ENCODE measurements around the gene SPTBN1. TPM values are rescaled to one million over a fixed set of nuclear protein-coding genes. Genes with fewer than 3 reads are reported as not detected.
A peak's percentile ranks its signal among the peaks of the same experiment; 100 is the strongest.
"Not testable (repeated sequence)": the region's sequence is repeated elsewhere in the genome, so short reads cannot be mapped to it uniquely, and the experiment has no call there.

SPTBN1 gene
- polyA plus RNA-seq, 4 donors, result 27.1 to 195 (median 51.1) TPM

DNA sequence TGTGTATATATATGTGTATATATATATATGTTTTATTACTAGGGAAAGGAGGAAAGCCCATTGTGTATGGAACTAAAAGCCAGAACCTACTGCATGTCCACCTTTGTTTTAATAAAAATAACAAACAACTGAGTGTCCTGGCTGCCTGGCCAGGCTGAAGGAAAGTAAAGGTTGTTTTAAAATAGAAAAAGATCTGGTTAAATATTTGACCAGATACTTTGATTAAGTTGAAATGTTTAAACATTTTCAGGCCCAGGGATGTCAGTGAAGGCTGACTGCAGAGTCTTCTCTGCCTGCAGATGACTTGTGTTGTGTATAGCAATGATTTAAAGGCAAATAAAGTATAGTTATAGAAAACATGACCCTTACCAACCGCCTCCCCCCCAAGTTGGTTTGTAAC, 22.8 kb downstream of the SPTBN1 start:
- FAIRE-seq, result no peak
- H3K4me3 ChIP-seq (ENCODE audit: low read depth in 1 of 3, low read length in 3 of 3), result no peak overlapping the region
- peaks cover 0 to 7% (median 0%) of the 10 kb centered on the region in 3 donors for H3K27me3 ChIP-seq (ENCODE audit: control insufficient read depth in 3 of 3, insufficient read depth in 3 of 3, low read length in 3 of 3)
- DNase-seq, result no peak
- WGBS, 3 donors, result 83 to 96% (median 93%) methylated on average over 1 of the region's 1 CpG
- H3K27ac ChIP-seq (ENCODE audit: low read depth in 1 of 3, low read length in 2 of 3), result no peak overlapping the region
- H3K9me3 ChIP-seq (ENCODE audit: control insufficient read depth in 2 of 2, insufficient read depth in 1 of 2, low read depth in 1 of 2, low read length in 1 of 2), result peaks cover 0 to 3% of the 10 kb centered on the region in 2 donors
- H3K4me1 ChIP-seq (ENCODE audit: control insufficient read depth in 3 of 3, insufficient read depth in 2 of 3, low read depth in 1 of 3, low read length in 2 of 3), result peaks cover 0 to 12% (median 0%) of the 10 kb centered on the region in 3 donors
- H3K36me3 ChIP-seq (ENCODE audit: control insufficient read depth in 3 of 3, insufficient read depth in 2 of 3, low read depth in 1 of 3, low read length in 3 of 3), result no peaks in the 10 kb centered on the region

DNA sequence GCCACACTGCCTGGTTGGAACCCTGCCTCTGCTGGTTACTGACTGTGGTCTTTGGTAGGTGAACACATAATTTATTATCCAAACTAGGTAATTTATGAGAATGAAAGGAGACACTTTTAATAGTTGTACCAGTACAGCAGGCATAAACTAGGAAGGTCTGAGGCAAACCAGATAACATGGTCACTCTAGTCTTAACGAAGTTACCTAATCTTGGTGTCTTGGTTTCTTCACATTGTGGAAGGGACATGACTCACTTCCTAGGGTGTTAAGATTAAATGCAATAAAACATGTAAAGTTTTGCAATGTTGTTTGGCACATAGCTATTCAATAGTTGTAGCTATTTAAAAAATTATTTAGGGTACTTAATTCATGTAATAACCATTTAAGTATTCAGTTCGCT, 23.3 kb downstream of the SPTBN1 start:
- DNase-seq (peak in 1 of 2 donors; percentile 39), FAIRE-seq (no peak)
- Histone ChIP-seq H3K27me3 (ENCODE audit: control insufficient read depth in 3 of 3, insufficient read depth in 3 of 3, low read length in 3 of 3) (peaks cover 0 to 7% (median 0%) of the 10 kb centered on the region in 3 donors), H3K9me3 (ENCODE audit: control insufficient read depth in 2 of 2, insufficient read depth in 1 of 2, low read depth in 1 of 2, low read length in 1 of 2) (peaks cover 0 to 3% of the 10 kb centered on the region in 2 donors), H3K4me3 (ENCODE audit: low read depth in 1 of 3, low read length in 3 of 3) (no peak overlapping the region), H3K36me3 (ENCODE audit: control insufficient read depth in 3 of 3, insufficient read depth in 2 of 3, low read depth in 1 of 3, low read length in 3 of 3) (no peaks in the 10 kb centered on the region), H3K4me1 (ENCODE audit: control insufficient read depth in 3 of 3, insufficient read depth in 2 of 3, low read depth in 1 of 3, low read length in 2 of 3) (peaks cover 0 to 12% (median 0%) of the 10 kb centered on the region in 3 donors), H3K27ac (ENCODE audit: low read depth in 1 of 3, low read length in 2 of 3) (peak overlapping the region in 1 of 3 donors; percentile 21)
- 38 to 73% (median 43%) methylated on average over 2 of the region's 2 CpGs for WGBS, 3 donors

DNA sequence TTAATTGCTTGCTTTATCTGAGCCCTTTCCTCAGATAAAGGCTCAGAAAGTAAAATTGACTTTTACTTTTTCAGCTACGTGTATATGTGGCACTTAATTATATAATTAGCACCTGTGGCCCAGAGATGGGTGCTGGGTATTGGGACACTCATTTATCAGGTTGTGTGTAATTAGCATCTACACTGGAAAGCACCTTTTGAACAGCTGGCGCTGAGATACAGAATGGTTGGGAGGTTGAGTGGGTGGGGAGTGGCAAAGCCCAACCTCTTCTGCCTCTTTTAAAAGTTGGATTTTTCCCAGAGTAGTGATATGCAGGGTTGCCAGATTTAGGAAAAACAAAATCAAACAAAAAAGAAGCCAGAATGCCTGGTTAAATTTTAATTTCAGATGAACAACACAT, 23.9 kb downstream of the SPTBN1 start:
- Histone ChIP-seq H3K27me3 (ENCODE audit: control insufficient read depth in 3 of 3, insufficient read depth in 3 of 3, low read length in 3 of 3) (peaks cover 0 to 7% (median 0%) of the 10 kb centered on the region in 3 donors), H3K4me3 (ENCODE audit: low read depth in 1 of 3, low read length in 3 of 3) (no peak overlapping the region), H3K9me3 (ENCODE audit: control insufficient read depth in 2 of 2, insufficient read depth in 1 of 2, low read depth in 1 of 2, low read length in 1 of 2) (peaks cover 0 to 3% of the 10 kb centered on the region in 2 donors), H3K27ac (ENCODE audit: low read depth in 1 of 3, low read length in 2 of 3) (no peak overlapping the region), H3K36me3 (ENCODE audit: control insufficient read depth in 3 of 3, insufficient read depth in 2 of 3, low read depth in 1 of 3, low read length in 3 of 3) (no peaks in the 10 kb centered on the region), H3K4me1 (ENCODE audit: control insufficient read depth in 3 of 3, insufficient read depth in 2 of 3, low read depth in 1 of 3, low read length in 2 of 3) (peaks cover 0 to 12% (median 0%) of the 10 kb centered on the region in 3 donors)
- peak in 1 of 2 donors; percentile 9 for DNase-seq
- 15 to 56% (median 29%) methylated on average over 2 of the region's 2 CpGs for WGBS, 3 donors
- FAIRE-seq, result no peak

DNA sequence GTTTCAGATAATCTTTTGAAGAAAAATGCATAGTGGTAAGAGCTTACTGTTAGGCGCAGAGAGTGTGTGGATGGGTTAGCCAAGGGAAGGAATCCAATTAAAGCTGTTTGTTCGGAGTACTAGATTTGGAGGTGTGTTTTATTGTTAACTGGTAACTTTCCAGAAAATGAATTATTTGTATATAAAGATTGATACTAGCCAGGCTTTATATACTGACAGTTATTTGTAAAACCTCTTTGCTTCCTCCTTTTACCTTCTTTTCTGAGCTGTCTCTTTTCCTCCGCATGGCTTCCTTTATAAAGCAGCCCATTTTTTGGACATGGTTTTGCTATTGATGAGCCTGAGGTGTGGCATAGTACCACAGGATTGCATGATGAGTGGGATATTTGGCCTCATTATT, 25.6 kb downstream of the SPTBN1 start:
- Histone ChIP-seq H3K4me3 (ENCODE audit: low read depth in 1 of 3, low read length in 3 of 3) (no peak overlapping the region), H3K36me3 (ENCODE audit: control insufficient read depth in 3 of 3, insufficient read depth in 2 of 3, low read depth in 1 of 3, low read length in 3 of 3) (no peaks in the 10 kb centered on the region), H3K27ac (ENCODE audit: low read depth in 1 of 3, low read length in 2 of 3) (no peak overlapping the region), H3K27me3 (ENCODE audit: control insufficient read depth in 3 of 3, insufficient read depth in 3 of 3, low read length in 3 of 3) (peaks cover 0 to 7% (median 0%) of the 10 kb centered on the region in 3 donors), H3K9me3 (ENCODE audit: control insufficient read depth in 2 of 2, insufficient read depth in 1 of 2, low read depth in 1 of 2, low read length in 1 of 2) (peaks cover 0 to 3% of the 10 kb centered on the region in 2 donors), H3K4me1 (ENCODE audit: control insufficient read depth in 3 of 3, insufficient read depth in 2 of 3, low read depth in 1 of 3, low read length in 2 of 3) (peaks cover 0 to 12% (median 0%) of the 10 kb centered on the region in 3 donors)
- DNase-seq (no peak), FAIRE-seq (no peak)
- WGBS, 3 donors, result 83 to 88% (median 85%) methylated on average over 3 of the region's 3 CpGs

DNA sequence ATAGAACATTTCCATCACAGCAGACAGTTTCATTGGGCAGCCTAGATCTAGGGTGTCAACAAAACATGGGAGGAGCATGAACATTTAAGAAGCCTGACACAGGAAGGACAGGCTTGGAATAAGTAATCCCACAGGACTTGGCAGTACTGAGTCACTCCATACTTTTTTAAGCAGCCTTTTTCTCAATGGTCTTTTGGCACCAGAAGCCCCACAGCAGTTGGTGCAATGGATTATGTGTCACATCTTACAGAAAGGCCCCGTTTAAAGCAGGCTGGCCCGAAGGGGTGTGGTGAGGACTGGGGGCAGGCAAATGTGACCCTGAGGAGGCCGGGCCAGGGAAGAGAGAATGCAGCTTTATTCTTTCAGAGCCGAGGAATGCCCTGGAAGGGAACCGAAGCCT, 26.6 kb downstream of the SPTBN1 start:
- Histone ChIP-seq H3K4me3 (ENCODE audit: low read depth in 1 of 3, low read length in 3 of 3) (no peak overlapping the region), H3K9me3 (ENCODE audit: control insufficient read depth in 2 of 2, insufficient read depth in 1 of 2, low read depth in 1 of 2, low read length in 1 of 2) (peaks cover 0 to 3% of the 10 kb centered on the region in 2 donors), H3K4me1 (ENCODE audit: control insufficient read depth in 3 of 3, insufficient read depth in 2 of 3, low read depth in 1 of 3, low read length in 2 of 3) (peaks cover 0 to 12% (median 0%) of the 10 kb centered on the region in 3 donors), H3K36me3 (ENCODE audit: control insufficient read depth in 3 of 3, insufficient read depth in 2 of 3, low read depth in 1 of 3, low read length in 3 of 3) (no peaks in the 10 kb centered on the region), H3K27ac (ENCODE audit: low read depth in 1 of 3, low read length in 2 of 3) (peak overlapping the region in 1 of 3 donors; percentile 18), H3K27me3 (ENCODE audit: control insufficient read depth in 3 of 3, insufficient read depth in 3 of 3, low read length in 3 of 3) (peaks cover 0 to 7% (median 0%) of the 10 kb centered on the region in 3 donors)
- no peak for FAIRE-seq
- WGBS, 3 donors, result 39 to 68% (median 54%) methylated on average over 5 of the region's 5 CpGs
- no peak for DNase-seq

DNA sequence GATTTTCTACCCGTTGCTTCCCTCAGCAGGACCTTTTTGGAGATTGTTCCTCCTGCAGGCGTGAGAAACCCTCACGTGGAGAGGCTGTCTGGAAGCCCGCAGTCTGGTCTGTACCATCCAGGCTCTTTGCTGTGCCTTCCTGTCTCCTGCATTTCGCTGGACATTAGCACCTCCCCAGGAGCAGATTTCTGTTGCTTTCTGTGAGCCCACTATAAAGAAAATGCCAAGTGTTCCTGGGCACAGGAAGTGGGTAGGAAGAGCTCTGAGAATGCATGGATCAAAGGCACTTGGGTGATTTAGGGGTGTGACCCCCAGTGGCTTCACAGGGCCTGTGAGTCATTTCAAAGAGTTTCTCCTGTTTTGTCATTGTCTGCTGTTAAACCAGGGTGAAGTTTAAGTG, 27.3 kb downstream of the SPTBN1 start:
- 65 to 80% (median 65%) methylated on average over 5 of the region's 5 CpGs for WGBS, 3 donors
- H3K27ac ChIP-seq (ENCODE audit: low read depth in 1 of 3, low read length in 2 of 3), result peak overlapping the region in 1 of 3 donors; percentile 18
- DNase-seq (no peak), FAIRE-seq (no peak)
- no peak overlapping the region for H3K4me3 ChIP-seq (ENCODE audit: low read depth in 1 of 3, low read length in 3 of 3)
- peaks cover 0 to 3% of the 10 kb centered on the region in 2 donors for H3K9me3 ChIP-seq (ENCODE audit: control insufficient read depth in 2 of 2, insufficient read depth in 1 of 2, low read depth in 1 of 2, low read length in 1 of 2)
- peaks cover 0 to 12% (median 0%) of the 10 kb centered on the region in 3 donors for H3K4me1 ChIP-seq (ENCODE audit: control insufficient read depth in 3 of 3, insufficient read depth in 2 of 3, low read depth in 1 of 3, low read length in 2 of 3)
- no peaks in the 10 kb centered on the region for H3K36me3 ChIP-seq (ENCODE audit: control insufficient read depth in 3 of 3, insufficient read depth in 2 of 3, low read depth in 1 of 3, low read length in 3 of 3)
- H3K27me3 ChIP-seq (ENCODE audit: control insufficient read depth in 3 of 3, insufficient read depth in 3 of 3, low read length in 3 of 3), result peaks cover 0 to 3% (median 0%) of the 10 kb centered on the region in 3 donors

DNA sequence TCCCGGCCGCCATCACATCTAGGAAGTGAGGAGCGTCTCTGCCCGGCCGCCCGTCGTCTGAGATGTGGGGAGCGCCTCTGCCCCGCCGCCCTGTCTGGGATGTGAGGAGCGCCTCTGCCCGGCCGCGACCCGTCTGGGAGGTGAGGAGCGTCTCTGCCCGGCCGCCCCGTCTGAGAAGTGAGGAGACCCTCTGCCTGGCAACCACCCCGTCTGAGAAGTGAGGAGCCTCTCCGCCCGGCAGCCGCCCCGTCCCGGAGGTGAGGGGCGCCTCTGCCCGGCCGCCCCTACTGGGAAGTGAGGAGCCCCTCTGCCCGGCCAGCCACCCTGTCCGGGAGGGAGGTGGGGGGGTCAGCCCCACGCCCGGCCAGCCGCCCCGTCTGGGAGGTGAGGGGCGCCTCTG, 29.6 kb downstream of the SPTBN1 start:
- not testable (repeated sequence) for FAIRE-seq; H3K27me3 ChIP-seq (ENCODE audit: control insufficient read depth in 3 of 3, insufficient read depth in 3 of 3, low read length in 3 of 3); H3K27ac ChIP-seq (ENCODE audit: low read depth in 1 of 3, low read length in 2 of 3); H3K36me3 ChIP-seq (ENCODE audit: control insufficient read depth in 3 of 3, insufficient read depth in 2 of 3, low read depth in 1 of 3, low read length in 3 of 3); DNase-seq; H3K4me3 ChIP-seq (ENCODE audit: low read depth in 1 of 3, low read length in 3 of 3); H3K9me3 ChIP-seq (ENCODE audit: control insufficient read depth in 2 of 2, insufficient read depth in 1 of 2, low read depth in 1 of 2, low read length in 1 of 2)
- 96 to 99% (median 99%) methylated on average over 16 to 35 of the region's 35 CpGs for WGBS, 3 donors
- peaks cover 0 to 15% (median 0%) of the 10 kb centered on the region in 3 donors for H3K4me1 ChIP-seq (ENCODE audit: control insufficient read depth in 3 of 3, insufficient read depth in 2 of 3, low read depth in 1 of 3, low read length in 2 of 3)

DNA sequence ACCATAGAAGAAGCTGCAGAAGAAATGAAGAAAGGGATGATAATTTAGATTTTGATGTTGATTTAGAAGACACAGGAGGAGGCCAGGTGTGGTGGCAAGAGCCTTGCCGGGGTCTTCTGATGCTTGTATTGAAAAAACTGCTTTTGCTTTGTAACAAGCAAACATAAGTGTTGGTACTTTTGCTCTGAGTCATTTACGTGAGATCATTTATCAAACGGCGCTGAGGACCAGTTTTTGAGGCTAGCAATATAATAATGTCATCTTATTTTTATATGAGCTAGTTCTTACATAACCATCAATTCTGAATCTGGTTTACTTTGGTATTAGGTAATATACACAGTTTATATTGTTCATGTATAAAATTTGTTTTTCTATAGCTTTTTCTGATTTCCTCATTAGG, 30.6 kb downstream of the SPTBN1 start:
- Histone ChIP-seq H3K27me3 (ENCODE audit: control insufficient read depth in 3 of 3, insufficient read depth in 3 of 3, low read length in 3 of 3) (peaks cover 0 to 3% (median 0%) of the 10 kb centered on the region in 3 donors), H3K4me1 (ENCODE audit: control insufficient read depth in 3 of 3, insufficient read depth in 2 of 3, low read depth in 1 of 3, low read length in 2 of 3) (peaks cover 0 to 15% (median 0%) of the 10 kb centered on the region in 3 donors), H3K9me3 (ENCODE audit: control insufficient read depth in 2 of 2, insufficient read depth in 1 of 2, low read depth in 1 of 2, low read length in 1 of 2) (no peaks in the 10 kb centered on the region), H3K4me3 (ENCODE audit: low read depth in 1 of 3, low read length in 3 of 3) (no peak overlapping the region), H3K36me3 (ENCODE audit: control insufficient read depth in 3 of 3, insufficient read depth in 2 of 3, low read depth in 1 of 3, low read length in 3 of 3) (no peaks in the 10 kb centered on the region), H3K27ac (ENCODE audit: low read depth in 1 of 3, low read length in 2 of 3) (no peak overlapping the region)
- FAIRE-seq (no peak), DNase-seq (no peak)
- WGBS, 3 donors, result 79 to 88% (median 82%) methylated on average over 4 of the region's 4 CpGs

DNA sequence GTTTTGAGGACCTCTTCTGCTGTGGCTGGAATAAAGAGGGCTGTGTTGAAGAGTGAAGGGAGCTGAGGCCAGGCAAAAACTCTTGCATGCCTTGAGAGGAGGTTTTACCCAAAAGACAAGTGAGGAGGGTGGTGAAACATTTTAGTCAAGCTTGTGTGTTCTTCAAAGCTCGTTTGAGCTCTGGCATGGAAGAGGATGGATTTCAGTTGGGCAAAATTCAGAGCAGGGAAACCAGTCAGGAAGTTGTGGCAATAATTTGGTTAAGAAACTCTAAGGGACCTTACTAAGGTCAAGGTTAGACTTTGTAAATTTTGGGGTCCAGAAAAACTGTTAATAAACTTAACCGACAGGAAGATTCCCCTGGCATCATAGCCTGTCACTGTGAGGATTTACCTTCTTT, 34.7 kb downstream of the SPTBN1 start:
- H3K36me3 ChIP-seq (ENCODE audit: control insufficient read depth in 3 of 3, insufficient read depth in 2 of 3, low read depth in 1 of 3, low read length in 3 of 3), result no peaks in the 10 kb centered on the region
- no peak overlapping the region for H3K4me3 ChIP-seq (ENCODE audit: low read depth in 1 of 3, low read length in 3 of 3)
- H3K4me1 ChIP-seq (ENCODE audit: control insufficient read depth in 3 of 3, insufficient read depth in 2 of 3, low read depth in 1 of 3, low read length in 2 of 3), result peaks cover 0 to 4% (median 0%) of the 10 kb centered on the region in 3 donors
- H3K9me3 ChIP-seq (ENCODE audit: control insufficient read depth in 2 of 2, insufficient read depth in 1 of 2, low read depth in 1 of 2, low read length in 1 of 2), result no peaks in the 10 kb centered on the region
- no peak for DNase-seq
- no peak overlapping the region for H3K27ac ChIP-seq (ENCODE audit: low read depth in 1 of 3, low read length in 2 of 3)
- no peaks in the 10 kb centered on the region for H3K27me3 ChIP-seq (ENCODE audit: control insufficient read depth in 3 of 3, insufficient read depth in 3 of 3, low read length in 3 of 3)
- WGBS, 3 donors, result 57 to 71% (median 58%) methylated on average over 2 of the region's 2 CpGs
- FAIRE-seq, result no peak

Measured in small intestine (tissue), 7 donors.